ELR (cell line): ENCODE data around the gene MAP3K6.

Experiments used
- DNase-seq: peaks from one replicate; pipeline ENCODE4 v3.0.0-alpha.2; 2015; ENCODE audit warnings: low read depth

MAP3K6 gene

DNA sequence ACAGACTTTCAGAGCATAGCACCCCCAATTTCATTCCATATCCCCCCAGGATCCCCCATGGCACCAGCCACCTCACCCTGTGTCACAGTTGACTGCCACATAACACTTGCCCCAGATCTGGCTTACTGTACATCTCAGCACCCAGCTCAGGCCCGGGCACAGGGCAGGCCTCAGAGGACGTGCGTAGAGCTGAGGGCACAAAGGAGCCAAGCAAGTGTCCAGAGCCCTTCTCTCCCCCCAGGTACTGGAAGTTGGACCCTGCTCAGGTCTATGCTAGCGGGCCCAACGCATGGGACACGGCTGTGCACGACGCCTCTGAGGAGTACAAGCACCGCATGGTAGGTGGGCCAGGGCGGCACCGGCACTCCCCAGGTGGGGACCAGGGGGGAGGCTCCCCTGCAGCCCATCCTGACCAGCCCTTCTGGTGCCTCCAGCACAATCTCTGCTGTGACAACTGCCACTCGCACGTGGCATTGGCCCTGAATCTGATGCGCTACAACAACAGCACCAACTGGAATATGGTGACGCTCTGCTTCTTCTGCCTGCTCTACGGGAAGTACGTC, 33.0 kb downstream of the MAP3K6 start:
- no peak for DNase-seq

DNA sequence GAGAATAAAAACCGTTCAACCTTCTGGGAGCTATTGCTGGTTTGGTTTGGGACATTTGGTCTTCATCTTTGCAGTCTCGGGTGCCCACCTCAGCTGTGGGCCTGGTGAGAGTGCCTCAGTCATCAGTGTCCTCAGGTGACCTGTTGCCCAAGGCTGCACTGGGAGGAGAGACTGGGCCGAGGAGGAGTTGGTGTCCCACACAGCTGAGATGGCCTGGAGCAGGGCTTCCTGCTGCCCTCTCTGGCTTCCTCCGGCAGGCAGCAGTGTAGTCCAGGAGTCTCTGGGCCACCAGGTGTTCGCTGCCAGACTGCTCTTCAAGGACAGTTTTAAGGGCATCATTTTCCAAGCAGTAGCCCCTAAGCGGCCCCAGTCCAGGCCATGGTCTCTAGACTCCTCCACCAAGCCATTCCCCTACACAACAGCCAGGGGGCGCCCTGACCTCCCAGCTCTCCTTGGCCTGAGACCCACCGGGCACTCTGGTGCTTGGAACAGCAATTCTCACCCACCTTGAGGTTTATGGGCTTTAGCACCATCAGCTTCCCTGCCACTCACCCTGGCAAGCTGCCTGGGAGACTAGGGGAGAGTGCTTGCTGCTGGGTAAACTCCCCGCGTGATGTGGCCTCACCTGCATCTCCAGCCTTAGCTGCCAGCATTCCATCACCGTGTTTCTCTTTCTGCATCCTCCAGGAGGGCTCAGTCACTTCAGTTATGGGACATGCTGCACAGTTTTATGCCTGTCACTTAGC, 34.1 kb downstream of the MAP3K6 start:
- DNase-seq = peak; percentile 55

DNA sequence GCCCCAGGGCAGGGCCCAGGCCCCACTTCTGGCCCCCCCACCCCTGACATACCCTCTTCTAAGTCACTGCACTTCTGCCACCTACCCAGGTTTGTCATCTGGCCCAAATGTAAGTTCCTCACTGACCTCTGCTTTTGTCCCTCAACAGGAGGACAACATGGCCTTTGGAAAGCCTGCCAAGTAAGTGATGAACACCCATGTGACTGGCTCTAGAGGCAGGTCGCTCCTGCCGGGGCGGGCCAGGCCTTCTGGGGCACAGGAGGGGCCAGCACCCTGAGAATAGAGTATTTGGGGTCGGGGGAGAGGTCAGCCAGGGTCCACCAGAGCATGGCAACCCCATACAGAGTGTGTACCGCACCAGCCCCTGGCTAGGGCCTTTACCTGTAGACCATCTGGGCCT, 34.8 kb downstream of the MAP3K6 start:
- no peak for DNase-seq

DNA sequence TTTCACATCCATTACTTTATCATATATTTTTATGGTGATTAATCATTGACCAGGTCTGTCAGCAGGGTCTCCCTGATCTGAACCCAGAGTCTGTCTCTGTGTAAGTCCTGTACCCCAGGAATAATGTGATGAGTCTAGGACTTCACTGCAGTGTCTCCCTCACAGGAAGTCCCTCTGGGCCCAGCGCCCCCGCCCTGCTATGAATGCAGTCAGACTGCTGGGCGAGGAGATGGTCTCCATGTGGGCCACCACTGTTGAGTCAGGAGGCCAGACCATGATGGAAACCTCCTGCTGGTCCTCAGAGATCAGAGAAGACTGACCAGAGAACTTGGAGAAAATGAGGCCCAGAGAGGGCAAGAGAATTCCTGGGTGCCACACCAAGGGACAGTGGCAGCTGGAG, 35.3 kb downstream of the MAP3K6 start:
- DNase-seq = no peak

DNA sequence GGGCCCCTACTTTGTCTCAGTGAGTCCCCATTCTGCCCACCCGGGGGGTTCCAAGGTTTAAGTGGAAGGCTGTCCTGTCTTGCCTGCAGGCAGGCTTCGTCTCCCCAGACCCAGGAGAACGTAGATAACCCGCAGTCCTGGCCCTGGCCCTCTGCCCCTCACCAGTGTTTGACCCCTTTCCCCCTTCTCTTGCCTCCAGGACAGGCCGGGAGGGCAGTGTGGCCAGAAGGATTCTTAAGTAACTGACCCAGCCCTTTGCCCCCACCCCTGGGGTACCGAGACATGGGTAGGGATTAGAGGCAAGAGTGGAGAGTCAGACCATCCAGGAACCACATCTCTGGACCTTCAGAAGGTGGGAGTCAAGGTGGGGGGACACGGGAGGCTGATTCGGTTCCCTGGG, 36.0 kb downstream of the MAP3K6 start:
- no peak for DNase-seq

DNA sequence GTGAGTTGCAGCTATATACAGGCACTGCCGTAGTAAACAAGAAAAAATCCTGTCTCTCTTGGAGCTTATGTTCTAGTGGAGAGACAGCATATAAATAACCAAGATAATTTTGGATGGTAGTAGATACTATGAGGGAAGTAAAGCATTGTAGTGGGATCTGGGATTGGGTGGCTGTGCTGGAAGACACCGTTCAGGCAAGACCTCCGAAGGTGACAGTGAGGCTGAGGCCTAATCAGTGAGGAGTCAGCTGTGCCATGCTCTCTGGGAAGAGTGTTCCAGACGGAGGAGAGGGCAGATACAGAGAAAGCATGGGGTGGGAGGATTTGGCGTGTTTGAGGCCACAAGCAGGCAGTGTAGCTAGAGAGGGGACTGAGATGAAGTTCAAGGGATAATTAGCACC, 38.8 kb downstream of the MAP3K6 start:
- DNase-seq = no peak

DNA sequence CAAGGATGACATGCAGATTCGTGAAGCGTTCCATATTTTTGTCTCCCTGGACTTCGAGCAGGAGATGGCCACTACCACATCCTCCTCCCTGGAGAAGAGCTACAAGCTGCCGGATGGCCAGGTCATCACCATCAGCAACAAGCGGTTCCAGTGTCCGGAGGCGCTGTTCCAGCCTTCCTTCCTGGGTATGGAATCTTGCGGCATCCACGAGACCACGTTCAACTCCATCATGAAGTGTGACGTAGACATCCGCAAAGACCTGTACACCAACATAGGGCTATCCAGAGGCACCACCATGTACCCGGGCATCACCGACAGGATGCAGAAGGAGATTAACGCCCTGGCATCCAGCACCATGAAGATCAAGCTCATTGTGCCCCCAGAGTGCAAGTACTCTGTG, 41.5 kb downstream of the MAP3K6 start:
- DNase-seq = no peak

DNA sequence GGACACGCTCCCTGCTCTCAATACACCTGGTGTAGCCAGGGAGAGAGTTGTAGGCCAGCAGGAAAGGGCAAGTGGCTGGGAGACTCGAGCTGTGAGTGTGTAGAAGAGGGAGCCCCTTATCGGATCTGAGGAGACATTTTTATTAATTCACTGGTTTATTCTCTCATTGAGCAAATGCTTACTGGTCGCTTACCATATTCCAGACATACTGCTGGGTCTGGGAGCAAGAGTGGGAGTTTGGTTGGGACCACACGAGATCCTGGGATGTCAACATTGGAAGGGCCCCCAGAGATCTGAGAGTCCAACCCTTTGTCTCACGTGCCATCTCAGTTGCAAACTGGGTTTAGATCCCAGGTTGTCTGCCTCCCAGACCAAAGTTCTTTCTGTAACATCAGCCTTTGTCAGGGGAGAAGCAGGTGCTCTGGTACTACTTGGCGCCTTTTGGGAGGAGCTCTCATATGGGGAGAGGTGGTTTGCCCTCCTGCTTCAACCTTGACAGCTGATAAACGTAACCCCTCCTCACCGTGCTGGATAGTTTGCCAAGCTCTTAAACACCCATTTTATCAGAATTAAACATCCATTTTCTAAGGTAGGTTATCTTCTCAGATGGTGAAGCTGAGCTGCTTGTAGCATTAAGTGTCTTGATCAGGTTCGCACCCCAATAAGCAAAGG, 44.1 kb downstream of the MAP3K6 start:
- DNase-seq = no peak

DNA sequence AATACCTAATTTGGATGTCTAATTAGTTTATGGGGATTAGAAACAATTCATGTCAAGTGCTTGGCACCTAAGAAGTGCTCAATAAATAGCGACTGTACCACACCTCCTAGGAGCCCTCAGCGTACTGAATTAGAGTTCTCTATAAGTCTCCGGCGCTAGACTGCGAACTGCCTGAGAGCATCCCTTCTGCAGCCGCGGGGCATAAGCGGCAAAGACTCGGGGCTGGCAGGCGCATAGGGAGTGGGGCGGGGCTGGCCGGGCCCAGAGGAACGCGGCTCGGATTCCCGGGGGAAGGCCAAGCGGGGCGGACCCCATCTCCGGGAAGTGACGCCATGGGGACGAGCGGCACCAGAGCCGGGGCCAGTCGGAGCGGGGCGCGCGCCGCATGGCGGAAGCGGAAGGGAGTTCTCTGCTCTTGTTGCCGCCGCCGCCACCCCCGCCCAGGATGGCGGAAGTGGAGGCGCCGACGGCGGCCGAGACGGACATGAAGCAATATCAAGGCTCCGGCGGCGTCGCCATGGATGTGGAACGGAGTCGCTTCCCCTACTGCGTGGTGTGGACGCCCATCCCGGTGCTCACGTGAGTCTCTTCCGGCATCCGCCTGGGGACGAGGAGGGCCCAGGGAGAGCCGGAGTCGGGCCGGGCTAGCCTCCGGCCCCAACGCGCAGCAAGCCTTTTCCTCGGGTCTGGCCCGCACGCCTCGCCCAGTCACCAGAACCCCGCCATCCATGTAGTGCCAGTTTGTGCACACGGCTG, 44.8 kb downstream of the MAP3K6 start, which contains the start of gene TMEM222:
Gene TMEM222, plus strand, starts transcription at position 351 of the 756 bp plus-strand sequence. Its CDS starts 35 bp downstream, at position 386.
- DNase-seq = peak; percentile 96

DNA sequence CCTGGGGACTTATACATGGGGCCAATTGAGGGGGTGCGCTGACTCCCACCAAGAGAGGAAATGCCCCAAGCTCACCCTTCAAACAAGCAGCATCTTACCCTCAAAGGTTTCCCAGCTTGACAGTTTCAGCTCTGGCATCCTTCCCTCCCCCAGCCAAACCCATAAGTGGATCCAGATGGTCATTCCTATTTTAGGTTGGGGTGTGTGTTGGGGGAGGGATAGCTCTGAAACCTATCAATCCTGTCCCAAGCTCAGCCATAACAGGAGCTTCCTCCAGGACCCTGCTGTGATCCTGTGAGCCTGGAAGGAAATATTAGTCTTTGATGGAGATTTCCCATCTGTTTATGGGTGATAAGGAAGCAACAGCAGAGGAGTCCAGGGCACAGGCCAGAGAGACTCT, 48.2 kb downstream of the MAP3K6 start:
- DNase-seq = no peak

DNA sequence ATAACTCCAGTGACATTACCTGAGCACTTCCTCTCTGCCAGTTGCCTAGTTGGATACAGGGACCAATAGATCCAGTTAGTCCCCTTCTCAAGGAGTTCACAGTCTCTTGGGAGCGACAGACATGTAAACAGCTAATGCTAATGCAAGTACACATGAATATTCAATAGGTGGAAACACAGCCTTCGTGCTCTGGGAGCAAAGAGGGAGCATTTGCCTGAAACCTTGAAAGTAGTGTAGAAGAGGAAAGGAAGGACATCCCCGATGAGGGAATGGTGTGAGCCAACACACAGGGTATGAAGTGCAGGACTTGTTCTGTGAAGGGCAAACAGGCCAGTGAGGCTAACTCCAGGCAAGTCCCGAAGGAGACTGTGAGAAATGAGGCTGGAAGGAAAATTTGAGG, 48.6 kb downstream of the MAP3K6 start:
- DNase-seq = no peak

DNA sequence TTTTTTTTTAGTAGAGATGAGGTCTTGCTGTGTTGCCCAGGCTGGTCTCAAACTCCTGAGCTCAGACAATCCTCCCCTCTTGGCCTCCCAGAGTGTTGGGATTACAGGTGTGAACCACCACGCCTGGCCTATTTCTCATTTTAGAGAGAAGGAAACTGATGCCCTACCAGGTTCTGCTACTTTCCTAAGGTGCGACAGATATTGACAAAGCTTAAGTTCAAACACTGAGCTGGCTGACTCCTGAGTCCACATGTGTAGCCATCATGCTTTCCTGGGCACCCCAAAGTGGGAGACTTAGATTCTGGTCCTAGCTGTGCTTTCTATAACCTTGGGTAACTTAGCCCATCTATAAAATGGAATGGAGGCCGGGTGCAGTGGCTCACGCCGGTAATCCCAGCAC, 49.9 kb downstream of the MAP3K6 start:
- no peak for DNase-seq

DNA sequence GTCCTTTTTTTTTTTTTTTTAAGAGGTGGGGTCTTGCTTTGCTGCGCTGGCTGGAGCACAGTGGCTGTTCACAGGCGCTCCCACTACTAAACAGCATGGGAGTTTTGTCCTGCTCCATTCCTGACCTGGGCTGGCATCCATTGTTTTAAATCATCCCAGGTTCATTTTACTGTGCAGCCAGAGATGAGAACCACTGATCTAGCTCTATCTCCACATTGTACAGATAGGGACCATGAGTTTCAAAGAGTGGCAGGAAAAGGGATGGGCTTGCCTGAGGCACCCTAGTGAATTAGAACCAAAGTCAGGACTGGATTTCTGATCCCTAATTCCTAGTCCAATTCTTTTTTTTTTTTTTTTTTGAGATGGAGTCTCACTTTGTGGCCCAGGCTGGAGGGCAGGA, 52.0 kb downstream of the MAP3K6 start:
- DNase-seq = no peak

DNA sequence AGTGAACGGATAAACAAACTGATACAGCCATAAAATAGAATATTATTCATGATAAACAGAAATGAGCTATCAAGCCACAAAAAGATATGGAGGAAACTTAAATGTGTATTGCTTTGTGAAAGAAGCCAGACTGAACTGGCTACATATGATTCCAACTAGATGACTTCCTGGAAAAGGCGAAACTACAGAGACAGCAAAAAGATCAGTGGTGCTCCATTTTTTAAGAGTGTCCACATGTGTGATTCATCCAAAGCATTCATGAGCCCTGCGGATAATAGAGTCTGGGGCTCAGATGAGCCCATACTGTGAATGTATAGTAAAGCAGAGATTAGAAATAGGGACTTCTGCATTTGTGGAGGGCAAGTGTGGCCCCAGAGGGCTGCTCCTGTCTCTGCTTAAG, 52.6 kb downstream of the MAP3K6 start:
- no peak for DNase-seq

DNA sequence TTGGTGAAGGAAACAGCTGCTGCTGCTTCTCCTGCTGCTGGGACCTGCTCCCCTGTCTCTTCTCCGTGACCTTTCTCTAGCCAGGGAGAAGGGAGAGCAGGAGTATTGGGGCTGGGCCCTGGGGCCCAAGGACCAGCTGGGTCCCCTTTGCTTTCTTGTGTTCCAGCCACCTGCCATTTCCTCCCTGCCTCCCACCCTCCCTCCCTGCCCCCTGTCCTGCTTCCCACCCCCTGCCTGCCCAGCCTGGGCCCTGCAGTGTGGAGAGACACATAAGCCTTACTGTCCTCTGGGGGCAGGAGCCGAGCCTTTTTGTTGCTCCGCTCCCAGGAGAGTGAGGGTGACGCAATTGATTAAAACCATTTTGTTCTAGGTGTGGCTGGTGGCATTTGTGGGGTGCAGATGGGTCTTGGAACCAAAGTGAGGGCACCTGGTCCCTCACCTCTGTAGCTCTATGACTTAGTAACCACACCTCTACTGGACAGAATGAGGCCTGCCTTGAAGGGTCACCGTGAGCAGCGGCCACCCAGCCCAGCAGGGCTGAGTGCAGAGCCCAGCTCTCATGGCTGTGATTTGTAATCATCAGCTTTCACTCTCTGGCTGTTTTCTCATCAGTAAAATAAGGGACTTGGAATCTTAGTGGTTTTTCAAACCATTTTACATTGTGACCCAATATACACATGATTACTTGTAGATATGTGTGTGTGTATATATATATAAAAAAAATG, 58.7 kb downstream of the MAP3K6 start:
- DNase-seq = no peak

DNA sequence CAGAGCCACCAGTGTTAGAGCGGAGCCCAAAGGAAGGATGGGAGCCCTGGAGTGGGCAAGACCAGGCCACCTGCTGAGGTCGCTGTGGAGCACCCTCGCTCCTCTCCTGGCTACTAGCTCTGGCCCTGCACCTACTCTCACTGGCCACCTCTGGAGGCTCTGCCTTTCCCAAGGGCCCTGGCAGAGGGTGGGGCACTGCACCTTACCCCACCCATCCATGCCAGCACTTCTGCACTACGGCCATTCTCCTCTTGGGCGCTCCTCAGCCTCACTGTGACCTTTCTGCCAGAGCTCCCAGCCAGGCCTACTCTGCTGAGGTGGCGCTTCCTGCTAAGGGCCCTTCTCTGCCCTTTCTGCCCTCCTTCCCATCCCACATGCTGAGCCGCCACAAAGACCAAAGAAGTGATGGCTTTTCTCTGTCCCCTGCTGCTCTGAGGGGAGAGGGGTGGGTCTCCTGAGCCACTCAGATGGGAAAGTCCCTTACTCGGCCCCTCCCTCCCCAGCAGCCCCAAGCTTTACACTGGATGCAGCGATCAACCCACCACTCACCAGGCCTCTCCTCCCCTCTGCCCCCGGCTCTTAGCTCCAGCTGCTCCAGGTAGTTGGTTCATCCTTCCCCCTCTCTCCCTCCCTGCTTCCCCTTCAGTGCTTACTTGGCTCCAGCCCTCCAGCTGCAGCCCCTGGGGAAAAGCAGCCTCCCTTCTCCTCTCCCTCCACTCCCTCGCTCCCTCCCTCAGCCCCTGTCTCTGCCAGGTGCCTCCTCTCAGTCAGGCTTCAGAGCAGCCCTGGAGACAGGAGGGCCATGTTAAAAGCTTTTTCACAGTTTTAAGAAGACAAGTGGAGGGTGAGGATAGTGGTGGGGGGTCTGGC, 59.6 kb downstream of the MAP3K6 start:
- no peak for DNase-seq

DNA sequence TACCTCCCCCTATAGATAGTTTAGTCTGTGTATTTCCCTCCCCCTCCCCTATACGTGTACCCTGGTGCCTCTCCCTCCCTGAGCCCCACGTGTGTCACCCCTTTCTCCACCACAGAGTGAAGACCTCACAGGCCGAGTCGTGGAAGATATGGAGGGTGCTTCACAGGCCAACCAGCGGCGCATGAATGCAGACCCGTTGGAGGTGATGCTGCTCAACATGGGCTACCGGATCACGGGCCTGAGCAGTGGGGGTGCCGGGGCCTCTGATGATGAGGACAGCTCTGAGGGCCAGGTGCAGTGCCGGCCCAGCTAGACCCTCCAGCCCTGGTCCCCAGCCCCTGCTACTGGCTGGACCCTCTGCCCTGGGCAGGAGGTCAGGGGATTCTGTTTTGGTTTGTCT, 60.7 kb downstream of the MAP3K6 start:
- no peak for DNase-seq
